Mesendoderm (in vitro differentiated cells): ENCODE data around the gene CDK14.

Source experiments
- DNase-seq: peaks from one replicate; pipeline ENCODE4 v3.0.0; 2013
- H2AK5ac ChIP-seq: 2 replicates; pipeline ENCODE4 v1.6.1; 2013; ENCODE audit warnings: low read length, inconsistent platforms
- H2BK120ac ChIP-seq: 2 replicates; pipeline ENCODE4 v1.6.1; 2013; ENCODE audit warnings: low read depth, mild to moderate bottlenecking, low read length, moderate library complexity, mixed read lengths
- H2BK15ac ChIP-seq: replicated peaks from 2 replicates; pipeline ENCODE4 v1.6.1; 2013; ENCODE audit warnings: low read depth, mild to moderate bottlenecking, moderate library complexity
- H2BK5ac ChIP-seq: 2 replicates; pipeline ENCODE4 v1.6.1; 2013; ENCODE audit warnings: low read length, inconsistent platforms
- H3K18ac ChIP-seq: 2 replicates; pipeline ENCODE4 v1.6.1; 2013; ENCODE audit warnings: mild to moderate bottlenecking, low read length, mixed read lengths
- H3K23ac ChIP-seq: one replicate; pipeline ENCODE4 v1.6.1; 2013; ENCODE audit warnings: low read length
- H3K27ac ChIP-seq: 2 replicates; pipeline ENCODE4 v1.5.1; 2013; ENCODE audit warnings: low read depth, mild to moderate bottlenecking, inconsistent platforms, low read length, moderate library complexity
- H3K27me3 ChIP-seq: 2 replicates; pipeline ENCODE4 v1.6.1; 2013; ENCODE audit warnings: low read length, control low read depth, mild to moderate bottlenecking, inconsistent platforms; ENCODE audit not compliant: insufficient read depth, poor library complexity
- H3K36me3 ChIP-seq: 2 replicates; pipeline ENCODE4 v1.6.1; 2013; ENCODE audit warnings: low read length, inconsistent platforms; ENCODE audit not compliant: control insufficient read depth, insufficient read depth
- H3K4ac ChIP-seq: one replicate; pipeline ENCODE4 v1.6.1; 2013; ENCODE audit warnings: low read depth, mild to moderate bottlenecking, low read length, moderate library complexity
- H3K4me1 ChIP-seq: 2 replicates; pipeline ENCODE4 v1.6.1; 2013; ENCODE audit warnings: low read depth, low read length, inconsistent platforms; ENCODE audit not compliant: control insufficient read depth
- H3K4me2 ChIP-seq: 2 replicates; pipeline ENCODE4 v1.6.1; 2013; ENCODE audit warnings: low read length
- H3K4me3 ChIP-seq: 2 replicates; pipeline ENCODE4 v1.5.1; 2013; ENCODE audit warnings: mild to moderate bottlenecking, low read length
- H3K56ac ChIP-seq: one replicate; pipeline ENCODE4 v1.6.1; 2013; ENCODE audit warnings: low read length
- H3K79me1 ChIP-seq: 2 replicates; pipeline ENCODE4 v1.6.1; 2013; ENCODE audit warnings: low read length, inconsistent platforms
- H3K79me2 ChIP-seq: 2 replicates; pipeline ENCODE4 v1.6.1; 2013; ENCODE audit warnings: mild to moderate bottlenecking, low read length; ENCODE audit not compliant: control insufficient read depth, insufficient read depth
- H3K9ac ChIP-seq: 2 replicates; pipeline ENCODE4 v1.6.1; 2013; ENCODE audit warnings: low read length, inconsistent platforms
- H4K5ac ChIP-seq: one replicate; pipeline ENCODE4 v1.6.1; 2013; ENCODE audit warnings: low read length
- H4K8ac ChIP-seq: one replicate; pipeline ENCODE4 v1.6.1; 2013; ENCODE audit warnings: low read depth, mild to moderate bottlenecking, control low read depth, low read length, moderate library complexity
- WGBS: extraction: QIAGEN DNeasy Blood & Tissue Kit; methylation state at CpG from one replicate; pipeline ENCODE4 v1.1.7; 2013; ENCODE audit warnings: low lambda C conversion rate, missing lambda C conversion rate; ENCODE audit not compliant: insufficient coverage; ENCODE audit errors: extremely low coverage; 5-methylcytosine and 5-hydroxymethylcytosine counted together

Gene CDK14

GRCh38 chr7:91083855-91084644 lies 487.9 kb downstream of the CDK14 start:
- Histone ChIP-seq H3K18ac (no peak overlapping the region), H3K36me3 (no peaks in the 10 kb centered on the region), H3K79me1 (no peaks in the 10 kb centered on the region), H3K4ac (no peak overlapping the region), H3K27ac (no peak overlapping the region), H3K79me2 (no peaks in the 10 kb centered on the region), H2BK15ac (no peak overlapping the region), H3K27me3 (no peaks in the 10 kb centered on the region), H3K4me2 (no peak overlapping the region), H3K56ac (no peak overlapping the region), H2BK5ac (no peak overlapping the region), H3K23ac (no peak overlapping the region), H3K9ac (no peak overlapping the region), H2AK5ac (no peak overlapping the region), H2BK120ac (no peak overlapping the region), H4K8ac (no peak overlapping the region), H4K5ac (no peak overlapping the region), H3K4me3 (no peak overlapping the region), H3K4me1 (no peaks in the 10 kb centered on the region)
- WGBS, result no CpG with 5 or more reads among the region's 3 CpGs
- DNase-seq, result no peak

- Histone ChIP-seq H3K4me1 (no peaks in the 10 kb centered on the region), H3K27ac (no peak overlapping the region), H3K4ac (no peak overlapping the region), H3K79me1 (no peaks in the 10 kb centered on the region), H3K23ac (no peak overlapping the region), H4K8ac (no peak overlapping the region), H2BK5ac (no peak overlapping the region), H2BK15ac (no peak overlapping the region), H3K27me3 (no peaks in the 10 kb centered on the region), H3K79me2 (no peaks in the 10 kb centered on the region), H2AK5ac (no peak overlapping the region), H2BK120ac (no peak overlapping the region), H3K36me3 (no peaks in the 10 kb centered on the region), H3K4me2 (no peak overlapping the region), H3K18ac (no peak overlapping the region), H3K56ac (no peak overlapping the region), H4K5ac (no peak overlapping the region), H3K4me3 (no peak overlapping the region), H3K9ac (no peak overlapping the region)
- no CpG with 5 or more reads among the region's 4 CpGs for WGBS
- no peak for DNase-seq
Measured at GRCh38 chr7:91085175-91085574, 489.1 kb downstream of the CDK14 start.

GRCh38 chr7:91086200-91086599 lies 490.1 kb downstream of the CDK14 start:
- Histone ChIP-seq H2AK5ac (no peak overlapping the region), H4K8ac (no peak overlapping the region), H2BK5ac (no peak overlapping the region), H3K56ac (no peak overlapping the region), H3K18ac (no peak overlapping the region), H3K79me1 (no peaks in the 10 kb centered on the region), H3K9ac (no peak overlapping the region), H4K5ac (no peak overlapping the region), H3K23ac (no peak overlapping the region), H3K27me3 (no peaks in the 10 kb centered on the region), H3K79me2 (no peaks in the 10 kb centered on the region), H3K27ac (no peak overlapping the region), H3K4ac (no peak overlapping the region), H2BK15ac (no peak overlapping the region), H3K4me2 (no peak overlapping the region), H3K4me1 (no peaks in the 10 kb centered on the region), H3K36me3 (no peaks in the 10 kb centered on the region), H3K4me3 (no peak overlapping the region), H2BK120ac (no peak overlapping the region)
- no peak for DNase-seq
- no CpG with 5 or more reads among the region's 4 CpGs for WGBS

- H3K27me3 ChIP-seq, result no peaks in the 10 kb centered on the region
- WGBS, result no CpG with 5 or more reads among the region's 1 CpG
- H3K79me1 ChIP-seq, result no peaks in the 10 kb centered on the region
- H3K4me1 ChIP-seq, result no peaks in the 10 kb centered on the region
- H2BK5ac ChIP-seq, result no peak overlapping the region
- H3K23ac ChIP-seq, result no peak overlapping the region
- no peak overlapping the region for H4K5ac ChIP-seq
- DNase-seq, result no peak
- no peak overlapping the region for H3K4me3 ChIP-seq
- no peak overlapping the region for H3K4me2 ChIP-seq
- H3K79me2 ChIP-seq, result no peaks in the 10 kb centered on the region
- no peaks in the 10 kb centered on the region for H3K36me3 ChIP-seq
- H2AK5ac ChIP-seq, result no peak overlapping the region
- no peak overlapping the region for H3K9ac ChIP-seq
- H2BK15ac ChIP-seq, result no peak overlapping the region
- H3K18ac ChIP-seq, result no peak overlapping the region
- H2BK120ac ChIP-seq, result no peak overlapping the region
- no peak overlapping the region for H3K27ac ChIP-seq
- H4K8ac ChIP-seq, result no peak overlapping the region
- H3K56ac ChIP-seq, result no peak overlapping the region
- H3K4ac ChIP-seq, result no peak overlapping the region
Measured at GRCh38 chr7:91088156-91088555, 492.0 kb downstream of the CDK14 start.

- no CpG with 5 or more reads among the region's 1 CpG for WGBS
- no peak overlapping the region for H3K4me3 ChIP-seq
- no peak overlapping the region for H2BK15ac ChIP-seq
- no peak overlapping the region for H4K8ac ChIP-seq
- H2BK5ac ChIP-seq, result no peak overlapping the region
- no peak overlapping the region for H3K9ac ChIP-seq
- H2BK120ac ChIP-seq, result no peak overlapping the region
- H3K79me1 ChIP-seq, result no peaks in the 10 kb centered on the region
- no peaks in the 10 kb centered on the region for H3K27me3 ChIP-seq
- no peaks in the 10 kb centered on the region for H3K36me3 ChIP-seq
- no peak overlapping the region for H3K56ac ChIP-seq
- no peak overlapping the region for H3K4me2 ChIP-seq
- no peak overlapping the region for H3K23ac ChIP-seq
- DNase-seq, result no peak
- H2AK5ac ChIP-seq, result no peak overlapping the region
- H4K5ac ChIP-seq, result no peak overlapping the region
- H3K18ac ChIP-seq, result no peak overlapping the region
- H3K4ac ChIP-seq, result no peak overlapping the region
- no peak overlapping the region for H3K27ac ChIP-seq
- no peaks in the 10 kb centered on the region for H3K79me2 ChIP-seq
- no peaks in the 10 kb centered on the region for H3K4me1 ChIP-seq
Measured at GRCh38 chr7:91088691-91089090, 492.6 kb downstream of the CDK14 start.
